Sigmoid colon (tissue), 7 donors: Measurements from ENCODE around the gene TAF10. TPM values are rescaled to one million over a fixed set of nuclear protein-coding genes. Genes with fewer than 3 reads are reported as not detected.

Experiments used
- DNase-seq: peaks from one replicate; pipeline ENCODE4 v3.0.0-alpha.2; 2019
- H3K27ac ChIP-seq, 4 donors: fragments of 200-600 bp; sonication (generic); one replicate each; pipeline ENCODE4 v1.5.1; 2016 to 2019; ENCODE audit warnings: mild to moderate bottlenecking in 1 of 4
- H3K27me3 ChIP-seq, 3 donors: fragments of 200-600 bp; sonication (generic); one replicate each; pipeline ENCODE4 v1.5.1; 2019; ENCODE audit warnings: mild to moderate bottlenecking in 1 of 3
- H3K36me3 ChIP-seq, 4 donors: fragments of 200-600 bp; sonication (generic); one replicate each; pipeline ENCODE4 v1.5.1; 2016 to 2019
- H3K4me1 ChIP-seq, 4 donors: fragments of 200-600 bp; sonication (generic); one replicate each; pipeline ENCODE4 v1.5.1; 2017 to 2019
- H3K4me3 ChIP-seq, 4 donors: fragments of 200-600 bp; sonication (generic); one replicate each; pipeline ENCODE4 v1.5.1; 2017 to 2019; ENCODE audit warnings: mild to moderate bottlenecking in 2 of 4, moderate library complexity in 1 of 4
- H3K9me3 ChIP-seq, 4 donors: fragments of 200-600 bp in 3 of 4; sonication (generic) in 3 of 4; one replicate each; pipeline versions ENCODE4 v1.5.1 to v1.6.1; 2013 to 2019
- EP300 ChIP-seq, 4 donors: sonication (generic); formaldehyde crosslinking; IDR thresholded peaks; one replicate each; pipeline ENCODE4 v1.6.1; 2017; ENCODE audit warnings: antibody characterized with exemption in 4 of 4
- POLR2A ChIP-seq, 2 donors: fragments of 450-650 bp; IDR thresholded peaks; one replicate each; pipeline ENCODE4 v1.6.1; 2016; ENCODE audit warnings: antibody characterized with exemption in 2 of 2, mild to moderate bottlenecking in 2 of 2, moderate library complexity in 2 of 2
- POLR2AphosphoS5 ChIP-seq, 4 donors: sonication (generic); formaldehyde crosslinking; IDR thresholded peaks; one replicate each; pipeline ENCODE4 v1.6.1; 2017; ENCODE audit warnings: antibody characterized with exemption in 4 of 4
- WGBS, 2 donors: extraction: QIAGEN DNeasy Blood & Tissue Kit; methylation state at CpG; one replicate each; pipeline ENCODE4 v1.1.7; 2013; 5-methylcytosine and 5-hydroxymethylcytosine counted together
- intact Hi-C: fragments of 100-400 bp; cut with DNase I; formaldehyde crosslinking; loops from one replicate; pipeline ENCODE4 v1.15.1; 2023
- polyA plus RNA-seq, 3 donors: library from polyadenylated mRNA; stranded (reverse); fragments of 200-250 nt; gene quantifications; one replicate each; pipeline ENCODE4 v1.2.3, GENCODE V29; 2013
- total RNA-seq, 4 donors: library from RNA; depleted of rRNA; stranded (reverse); fragments of >200 nt; gene quantifications; one replicate each; pipeline ENCODE4 v1.1.0, GENCODE V29; 2016
- TF ChIP-seq, protein P1 (sequence below), 4 experiments: fragments of 450-650 bp in 3 of 4; fragments of 200-600 bp in 1 of 4; IDR thresholded peaks; one replicate each; pipeline ENCODE4 v1.5.1; 2016 to 2019; ENCODE audit warnings: antibody characterized with exemption in 4 of 4, mild to moderate bottlenecking in 3 of 4, moderate library complexity in 2 of 4
- donor health status: healthy with polysubstance abuse.
- donor health status: Bipolar disorder and iron deficiency.
- donor health status: healthy.

Gene TAF10
- total and polyA plus RNA-seq, 7 donors, result 33.2 to 148 (median 60.0) TPM

DNA sequence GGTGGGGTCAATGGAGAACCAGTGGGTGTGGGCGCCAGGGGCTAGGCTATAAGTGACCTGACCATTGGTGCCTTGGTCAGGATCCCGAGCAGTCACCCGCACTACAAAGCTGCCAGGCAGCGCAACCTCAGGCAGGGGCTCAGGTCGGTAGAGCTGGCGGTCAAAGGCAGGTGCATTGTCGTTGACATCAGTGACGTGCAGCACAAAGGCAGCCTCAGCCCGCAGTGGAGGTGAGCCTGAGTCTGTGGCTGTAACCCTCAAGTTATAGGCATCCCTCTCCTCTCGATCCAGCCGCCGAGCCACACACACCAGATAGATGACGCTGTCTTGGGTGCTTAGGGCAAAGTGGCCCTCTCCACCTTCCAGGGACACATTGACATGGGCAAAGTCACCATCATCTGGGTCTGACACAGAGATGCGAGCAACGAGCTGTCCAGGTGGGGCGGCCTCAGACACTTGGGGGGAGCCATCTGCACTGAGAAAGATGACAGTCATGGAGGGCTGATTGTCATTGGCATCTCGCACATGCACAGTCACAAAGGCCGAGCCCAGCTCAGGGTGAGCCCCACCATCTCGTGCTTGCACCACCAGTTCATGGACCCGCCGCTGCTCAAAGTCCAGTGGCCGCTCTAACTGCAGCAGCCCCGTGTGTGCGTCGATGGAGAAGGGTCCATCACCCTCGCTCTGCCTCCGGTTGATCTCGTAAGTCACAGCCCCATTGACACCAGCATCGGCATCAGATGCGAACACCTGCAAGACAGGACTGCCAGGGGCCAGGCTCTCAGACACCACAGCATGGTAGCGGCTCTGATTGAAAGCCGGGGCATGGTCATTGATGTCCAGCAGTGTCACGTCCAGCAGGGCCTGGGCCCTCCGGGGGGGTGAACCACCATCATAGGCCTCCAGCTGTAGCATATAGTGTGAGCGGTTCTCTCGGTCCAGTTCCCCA is 28.3 kb upstream of the TAF10 start:
- intact Hi-C loops, result no loop called here
- Histone ChIP-seq H3K9me3 (no peaks in the 10 kb centered on the region), H3K27ac (peak overlapping the region in 2 of 4 donors; percentile 69 to 76), H3K27me3 (no peaks in the 10 kb centered on the region), H3K4me3 (no peak overlapping the region), H3K4me1 (peaks cover 0 to 48% (median 44%) of the 10 kb centered on the region in 4 donors), H3K36me3 (peaks cover 0 to 31% (median 9%) of the 10 kb centered on the region in 4 donors)
- DNase-seq, result no peak
- 95 to 96% methylated on average over 36 of the region's 36 CpGs for WGBS, 2 donors
- TF ChIP-seq POLR2A (IDR thresholded peaks at IDR 0.05), result no peak
- TF ChIP-seq, protein P1, sequence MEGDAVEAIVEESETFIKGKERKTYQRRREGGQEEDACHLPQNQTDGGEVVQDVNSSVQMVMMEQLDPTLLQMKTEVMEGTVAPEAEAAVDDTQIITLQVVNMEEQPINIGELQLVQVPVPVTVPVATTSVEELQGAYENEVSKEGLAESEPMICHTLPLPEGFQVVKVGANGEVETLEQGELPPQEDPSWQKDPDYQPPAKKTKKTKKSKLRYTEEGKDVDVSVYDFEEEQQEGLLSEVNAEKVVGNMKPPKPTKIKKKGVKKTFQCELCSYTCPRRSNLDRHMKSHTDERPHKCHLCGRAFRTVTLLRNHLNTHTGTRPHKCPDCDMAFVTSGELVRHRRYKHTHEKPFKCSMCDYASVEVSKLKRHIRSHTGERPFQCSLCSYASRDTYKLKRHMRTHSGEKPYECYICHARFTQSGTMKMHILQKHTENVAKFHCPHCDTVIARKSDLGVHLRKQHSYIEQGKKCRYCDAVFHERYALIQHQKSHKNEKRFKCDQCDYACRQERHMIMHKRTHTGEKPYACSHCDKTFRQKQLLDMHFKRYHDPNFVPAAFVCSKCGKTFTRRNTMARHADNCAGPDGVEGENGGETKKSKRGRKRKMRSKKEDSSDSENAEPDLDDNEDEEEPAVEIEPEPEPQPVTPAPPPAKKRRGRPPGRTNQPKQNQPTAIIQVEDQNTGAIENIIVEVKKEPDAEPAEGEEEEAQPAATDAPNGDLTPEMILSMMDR (IDR thresholded peaks at IDR 0.05), result no peak
- no peak for TF ChIP-seq POLR2AphosphoS5 (IDR thresholded peaks at IDR 0.05)
- no peak for TF ChIP-seq EP300 (IDR thresholded peaks at IDR 0.05)

DNA sequence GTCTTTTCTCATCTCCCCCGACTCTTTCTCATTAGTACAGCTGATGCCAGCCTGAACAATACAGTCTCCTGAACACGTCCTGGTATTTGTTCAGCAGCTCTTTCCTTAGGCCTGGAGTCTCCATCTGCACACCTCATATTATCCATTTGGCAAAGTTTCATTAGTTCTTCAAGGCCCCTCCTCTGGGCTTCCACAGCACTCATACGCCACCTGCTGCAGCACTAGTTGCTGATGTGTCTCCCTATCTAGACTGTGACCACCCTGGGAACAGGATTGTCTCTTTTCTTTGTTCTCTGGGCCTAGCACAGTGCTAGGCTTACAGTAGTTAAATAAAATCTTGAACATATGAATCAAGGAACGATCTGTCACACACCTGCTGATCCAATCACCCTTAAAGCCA is 26.4 kb upstream of the TAF10 start:
- 71 to 79% methylated on average over 4 of the region's 4 CpGs for WGBS, 2 donors
- no peak overlapping the region for H3K4me3 ChIP-seq
- intact Hi-C loops, result no loop called here
- TF ChIP-seq EP300 (IDR thresholded peaks at IDR 0.05) (no peak), POLR2A (IDR thresholded peaks at IDR 0.05) (no peak), POLR2AphosphoS5 (IDR thresholded peaks at IDR 0.05) (no peak)
- TF ChIP-seq, protein P1 (IDR thresholded peaks at IDR 0.05), result no peak
- H3K27ac ChIP-seq, result peak overlapping the region; percentile 30 to 76 (median 65)
- peaks cover 0 to 62% (median 54%) of the 10 kb centered on the region in 4 donors for H3K4me1 ChIP-seq
- no peaks in the 10 kb centered on the region for H3K27me3 ChIP-seq
- no peaks in the 10 kb centered on the region for H3K9me3 ChIP-seq
- H3K36me3 ChIP-seq, result peaks cover 0 to 29% (median 8%) of the 10 kb centered on the region in 4 donors
- DNase-seq, result no peak

DNA sequence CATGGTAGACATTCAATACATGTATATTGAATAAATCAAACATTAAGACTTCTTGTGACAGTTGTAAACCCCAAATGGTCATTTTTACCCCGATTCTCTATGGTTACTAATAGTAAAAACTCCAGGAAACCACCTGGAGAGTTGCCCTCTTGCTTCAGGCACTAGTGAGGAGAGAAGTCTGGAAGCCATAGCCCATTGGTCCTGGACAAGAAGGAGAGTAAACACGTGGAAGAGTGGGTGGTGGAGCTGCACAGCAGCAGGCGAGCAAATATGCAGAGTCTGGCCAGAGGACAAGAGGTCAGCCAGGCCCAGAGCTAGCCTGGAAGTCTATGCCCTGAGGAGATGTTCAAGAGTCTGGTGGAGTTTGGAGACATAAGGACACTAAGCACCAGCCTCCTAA is 25.9 kb upstream of the TAF10 start:
- intact Hi-C loops, result no loop called here
- TF ChIP-seq EP300 (IDR thresholded peaks at IDR 0.05) (no peak), POLR2A (IDR thresholded peaks at IDR 0.05) (no peak), POLR2AphosphoS5 (IDR thresholded peaks at IDR 0.05) (no peak)
- TF ChIP-seq, protein P1 (IDR thresholded peaks at IDR 0.05), result no peak
- peaks cover 0 to 64% (median 54%) of the 10 kb centered on the region in 4 donors for H3K4me1 ChIP-seq
- H3K27me3 ChIP-seq, result no peaks in the 10 kb centered on the region
- DNase-seq, result peak; percentile 70
- H3K27ac ChIP-seq, result peak overlapping the region; percentile 30 to 76 (median 65)
- peaks cover under 1 to 35% (median 11%) of the 10 kb centered on the region in 4 donors for H3K36me3 ChIP-seq
- H3K4me3 ChIP-seq, result no peak overlapping the region
- H3K9me3 ChIP-seq, result no peaks in the 10 kb centered on the region
- 43 to 61% methylated on average over 3 of the region's 3 CpGs for WGBS, 2 donors

DNA sequence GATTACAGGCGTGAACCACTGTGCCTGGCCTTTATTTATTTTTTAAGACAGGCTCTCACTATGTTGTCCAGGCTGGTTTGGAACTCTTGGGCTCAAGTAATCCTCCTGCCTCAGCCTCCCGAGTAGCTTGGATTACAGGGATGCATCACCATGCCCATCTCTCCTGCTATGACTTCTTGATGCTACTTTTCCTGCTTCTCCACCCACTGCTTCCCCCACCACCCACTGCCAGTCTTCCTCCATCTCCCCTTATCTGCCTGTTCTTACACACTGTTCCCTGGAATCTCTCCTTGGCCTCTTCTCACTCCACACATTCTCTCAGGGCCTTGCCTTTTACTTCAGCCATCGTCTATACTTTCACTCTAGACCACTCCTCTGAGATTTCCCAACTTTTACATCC is 24.5 kb upstream of the TAF10 start:
- Histone ChIP-seq H3K4me1 (peaks cover 0 to 64% (median 54%) of the 10 kb centered on the region in 4 donors), H3K4me3 (no peak overlapping the region), H3K27ac (peak overlapping the region; percentile 58 to 76 (median 70)), H3K36me3 (peaks cover 8 to 49% (median 20%) of the 10 kb centered on the region in 4 donors), H3K27me3 (no peaks in the 10 kb centered on the region), H3K9me3 (no peaks in the 10 kb centered on the region)
- intact Hi-C loops, result no loop called here
- DNase-seq, result no peak
- WGBS, 2 donors, result 90 to 91% methylated on average over 3 of the region's 3 CpGs
- TF ChIP-seq POLR2A (IDR thresholded peaks at IDR 0.05) (no peak), POLR2AphosphoS5 (IDR thresholded peaks at IDR 0.05) (no peak), EP300 (IDR thresholded peaks at IDR 0.05) (no peak)
- TF ChIP-seq, protein P1 (IDR thresholded peaks at IDR 0.05), result no peak
